ENCODE results near the gene GPR78. TPM values are rescaled to one million over a fixed set of nuclear protein-coding genes. Genes with fewer than 3 reads are reported as not detected.

The GPR78 gene
- total RNA-seq, 1 donor from 2014 or later, result 0.16 TPM

- Histone ChIP-seq H3K27ac (ENCODE audit: low read depth, low read length) (no peak overlapping the region), H4K20me1 (ENCODE audit: insufficient read depth, low read length) (no peaks in the 10 kb centered on the region), H2AFZ (ENCODE audit: low read depth, low read length) (no peak overlapping the region), H3K4me1 (ENCODE audit: insufficient read depth, low read length) (no peaks in the 10 kb centered on the region), H3K9me3 (ENCODE audit: insufficient read depth, low read depth, low read length) (no peaks in the 10 kb centered on the region), H3K27me3 (ENCODE audit: insufficient read depth, low read length) (peaks cover 41% of the 10 kb centered on the region), H3K79me2 (ENCODE audit: insufficient read depth, low read length) (no peaks in the 10 kb centered on the region), H3K4me2 (ENCODE audit: low read length) (no peak overlapping the region), H3K4me3 (ENCODE audit: insufficient read depth, low read depth, low read length) (no peak overlapping the region), H3K36me3 (ENCODE audit: insufficient read depth, low read length) (no peaks in the 10 kb centered on the region), H3K9ac (ENCODE audit: low read length) (no peak overlapping the region)
- TF ChIP-seq CTCF (IDR thresholded peaks at IDR 0.05; ENCODE audit: insufficient read depth, low read depth, low read length) (no peak), EZH2 (IDR thresholded peaks at IDR 0.05; ENCODE audit: insufficient read depth, low read length) (no peak)
- Mint-ChIP-seq H3K9me3 (ENCODE audit: unreplicated experiment) (no peaks in the 10 kb centered on the region), H3K27ac (ENCODE audit: unreplicated experiment) (no peak overlapping the region), H3K4me3 (ENCODE audit: unreplicated experiment) (no peak overlapping the region), H3K36me3 (ENCODE audit: low read depth, unreplicated experiment) (peaks cover 1% of the 10 kb centered on the region), H3K27me3 (ENCODE audit: low read depth, unreplicated experiment) (peaks cover 70% of the 10 kb centered on the region), H3K4me1 (ENCODE audit: low read depth, unreplicated experiment) (no peaks in the 10 kb centered on the region)
- DNase-seq (ENCODE audit: low read depth) (no peak), FAIRE-seq (no peak)
Measured at GRCh38 chr4:8579526-8580320, 469 bp upstream of the GPR78 start.

GRCh38 chr4:8581094-8581861 lies 1.1 kb downstream of the GPR78 start:
- FAIRE-seq (no peak), DNase-seq (ENCODE audit: low read depth) (no peak)
- no peak overlapping the region for H3K27ac ChIP-seq (ENCODE audit: low read depth, low read length)
- H3K9ac ChIP-seq (ENCODE audit: low read length), result no peak overlapping the region
- H3K4me2 ChIP-seq (ENCODE audit: low read length), result no peak overlapping the region
- H3K9me3 ChIP-seq (ENCODE audit: insufficient read depth, low read depth, low read length), result no peaks in the 10 kb centered on the region
- H3K9me3 Mint-ChIP-seq (ENCODE audit: unreplicated experiment), result no peaks in the 10 kb centered on the region
- no peak for TF ChIP-seq EZH2 (IDR thresholded peaks at IDR 0.05; ENCODE audit: insufficient read depth, low read length)
- TF ChIP-seq CTCF (IDR thresholded peaks at IDR 0.05; ENCODE audit: insufficient read depth, low read depth, low read length), result no peak
- H3K4me3 ChIP-seq (ENCODE audit: insufficient read depth, low read depth, low read length), result no peak overlapping the region
- no peaks in the 10 kb centered on the region for H3K4me1 ChIP-seq (ENCODE audit: insufficient read depth, low read length)
- H4K20me1 ChIP-seq (ENCODE audit: insufficient read depth, low read length), result no peaks in the 10 kb centered on the region
- no peak overlapping the region for H3K4me3 Mint-ChIP-seq (ENCODE audit: unreplicated experiment)
- H3K4me1 Mint-ChIP-seq (ENCODE audit: low read depth, unreplicated experiment), result no peaks in the 10 kb centered on the region
- no peak overlapping the region for H2AFZ ChIP-seq (ENCODE audit: low read depth, low read length)
- no peaks in the 10 kb centered on the region for H3K36me3 Mint-ChIP-seq (ENCODE audit: low read depth, unreplicated experiment)
- H3K36me3 ChIP-seq (ENCODE audit: insufficient read depth, low read length), result no peaks in the 10 kb centered on the region
- H3K27ac Mint-ChIP-seq (ENCODE audit: unreplicated experiment), result no peak overlapping the region
- H3K27me3 Mint-ChIP-seq (ENCODE audit: low read depth, unreplicated experiment), result peaks cover 78% of the 10 kb centered on the region
- H3K79me2 ChIP-seq (ENCODE audit: insufficient read depth, low read length), result no peaks in the 10 kb centered on the region
- H3K27me3 ChIP-seq (ENCODE audit: insufficient read depth, low read length), result peaks cover 53% of the 10 kb centered on the region
